HepG2 (cell line): ENCODE data around the gene IKZF2. TPM values are rescaled to one million over a fixed set of nuclear protein-coding genes. Genes with fewer than 3 reads are reported as not detected.

ENCODE experiments used
- ATAC-seq: fragments of 200-7000 bp; cut with Tn5 transposase; 3 replicates; pipeline ENCODE4 v1.9.1; 2020; ENCODE audit warnings: mild to moderate bottlenecking, moderate library complexity
- BruUV-seq: library from RNA; stranded (reverse); fragments of 400-500 nt; replicated peaks from 2 replicates; lab custom pipeline; 2021; lab: Mats Ljungman, UMichigan
- CTCF ChIA-PET: fragments of 300-600 bp; formaldehyde crosslinking; extraction: SDS; loops from one replicate; lab custom pipeline; 2021; ENCODE audit warnings: low total read pairs, inconsistent platforms, low intra/inter-chr PET ratio; lab: Yijun Ruan, JAX
- POLR2A ChIA-PET: fragments of 350-600 bp; sonication (Branson Sonifier 250); formaldehyde crosslinking; loops from one replicate; lab custom pipeline; 2020; ENCODE audit warnings: antibody characterized with exemption, inconsistent platforms; lab: Yijun Ruan, JAX
- DNase-seq: peaks from one replicate; pipeline ENCODE4 v3.0.0-alpha.2; 2015; ENCODE audit warnings: low spot score
- FAIRE-seq: peaks from 3 replicates; lab custom pipeline; 2011; peaks lifted over from hg19 to GRCh38; lab: Jason Lieb, UNC
- H2AFZ ChIP-seq: one replicate; pipeline ENCODE4 v1.6.1; 2011; ENCODE audit warnings: low read length, inconsistent platforms
- H3K27ac ChIP-seq: fragments of 300-600 bp; 3 replicates; pipeline ENCODE4 v1.8.0; 2011; ENCODE audit warnings: mixed run types, mild to moderate bottlenecking, mixed read lengths, low read length, inconsistent platforms; ENCODE audit not compliant: insufficient read depth; ENCODE audit errors: extremely low read length
- H3K27me3 ChIP-seq, 2 experiments: fragments of 200-600 bp in 1 of 2; 2 replicates in 1 of 2; 3 replicates in 1 of 2; pipeline versions ENCODE4 v1.6.0 to v1.8.0; 2011; ENCODE audit warnings: low read length in 2 of 2, mild to moderate bottlenecking in 2 of 2, moderate library complexity in 2 of 2, inconsistent platforms in 1 of 2; ENCODE audit not compliant: insufficient read depth in 2 of 2, control insufficient read depth in 1 of 2
- H3K36me3 ChIP-seq, 2 experiments: fragments of 200-600 bp in 1 of 2; replicated peaks in 1 of 2; 2 replicates in 1 of 2; 3 replicates in 1 of 2; pipeline versions ENCODE4 v1.5.1 to v1.8.0; 2011; ENCODE audit warnings: low read length in 2 of 2, inconsistent platforms in 1 of 2; ENCODE audit not compliant: insufficient read depth in 2 of 2, control insufficient read depth in 1 of 2
- H3K4me1 ChIP-seq: 2 replicates; pipeline ENCODE4 v1.5.1; 2012; ENCODE audit warnings: low read length, inconsistent platforms; ENCODE audit not compliant: insufficient read depth
- H3K4me2 ChIP-seq: 2 replicates; pipeline ENCODE4 v1.6.0; 2011; ENCODE audit warnings: low read depth, low read length, inconsistent platforms
- H3K4me3 ChIP-seq, 3 experiments: fragments of 200-600 bp in 1 of 3; sonication (generic), shearing (Covaris generic) in 1 of 3; replicated peaks in 1 of 3; 2 replicates each; pipeline ENCODE4 v1.5.1; 2011 to 2016; ENCODE audit warnings: low read length in 3 of 3, inconsistent platforms in 2 of 3, low read depth in 2 of 3, mild to moderate bottlenecking in 2 of 3, control low read depth in 1 of 3, mixed read lengths in 1 of 3; ENCODE audit not compliant: insufficient read depth in 1 of 3
- H3K79me2 ChIP-seq: one replicate; pipeline ENCODE4 v1.6.1; 2011; ENCODE audit warnings: low read length, inconsistent platforms; ENCODE audit not compliant: insufficient read depth
- H3K9ac ChIP-seq: 2 replicates; pipeline ENCODE4 v1.6.0; 2011; ENCODE audit warnings: mild to moderate bottlenecking, low read depth, low read length, inconsistent platforms; ENCODE audit not compliant: insufficient read depth
- H3K9me3 ChIP-seq: 2 replicates; pipeline ENCODE4 v1.5.1; 2012; ENCODE audit warnings: mild to moderate bottlenecking, low read length
- H4K20me1 ChIP-seq: 2 replicates; pipeline ENCODE4 v1.6.0; 2011; ENCODE audit warnings: inconsistent platforms, mild to moderate bottlenecking, low read length, moderate library complexity; ENCODE audit not compliant: insufficient read depth
- ARNT ChIP-seq: fragments of 450-650 bp; IDR thresholded peaks from 2 replicates; pipeline ENCODE4 v1.6.1; 2017
- CERS6 ChIP-seq: sonication (generic); formaldehyde crosslinking; IDR thresholded peaks from 2 replicates; pipeline ENCODE4 v1.5.0; 2020; ENCODE audit warnings: missing genetic modification reagents
- JARID2 ChIP-seq: sonication (generic); formaldehyde crosslinking; IDR thresholded peaks from 2 replicates; pipeline ENCODE4 v1.8.1; 2023; ENCODE audit warnings: missing genetic modification reagents, inconsistent platforms; ENCODE audit not compliant: insufficient replicate concordance
- KDM1A ChIP-seq: IDR thresholded peaks from 2 replicates; pipeline ENCODE4 v1.6.1; 2016; ENCODE audit warnings: missing compliant biosample characterization
- SATB2 ChIP-seq: sonication (generic); formaldehyde crosslinking; IDR thresholded peaks from 2 replicates; pipeline ENCODE4 v1.5.0; 2020; ENCODE audit warnings: missing genetic modification reagents
- SMAD1 ChIP-seq: sonication (generic); formaldehyde crosslinking; IDR thresholded peaks from 2 replicates; pipeline ENCODE4 v1.4.0; 2020; ENCODE audit warnings: missing genetic modification reagents, low read depth, mild to moderate bottlenecking, borderline replicate concordance
- SNAPC2 ChIP-seq: sonication (generic); formaldehyde crosslinking; IDR thresholded peaks from 2 replicates; pipeline ENCODE4 v1.8.1; 2022; ENCODE audit warnings: mild to moderate bottlenecking, missing genetic modification reagents
- TARDBP ChIP-seq: sonication (generic); formaldehyde crosslinking; IDR thresholded peaks from 2 replicates; pipeline ENCODE4 v1.8.0; 2022; ENCODE audit warnings: mild to moderate bottlenecking, missing genetic modification reagents
- ZFP36L2 ChIP-seq: sonication (generic); formaldehyde crosslinking; IDR thresholded peaks from 2 replicates; pipeline ENCODE4 v1.4.0; 2020; ENCODE audit warnings: missing genetic modification reagents
- ZMAT5 ChIP-seq: sonication (generic); formaldehyde crosslinking; IDR thresholded peaks from 2 replicates; pipeline ENCODE4 v1.5.0; 2020; ENCODE audit warnings: mild to moderate bottlenecking, low read depth, missing genetic modification reagents, borderline replicate concordance
- ZNF337 ChIP-seq: sonication (generic); formaldehyde crosslinking; IDR thresholded peaks from 2 replicates; pipeline ENCODE4 v1.5.1; 2020; ENCODE audit warnings: missing genetic modification reagents, low read depth, mild to moderate bottlenecking, borderline replicate concordance
- ZNF451 ChIP-seq: sonication (generic); formaldehyde crosslinking; IDR thresholded peaks from 2 replicates; pipeline ENCODE4 v1.5.0; 2020; ENCODE audit warnings: mild to moderate bottlenecking, missing genetic modification reagents
- ZNF567 ChIP-seq: sonication (generic); formaldehyde crosslinking; IDR thresholded peaks from 2 replicates; pipeline ENCODE4 v1.8.1; 2023; ENCODE audit warnings: mild to moderate bottlenecking, missing genetic modification reagents, borderline replicate concordance
- WGBS: methylation state at CpG from one replicate; pipeline ENCODE4 v1.1.6; 2017; ENCODE audit warnings: low lambda C conversion rate; 5-methylcytosine and 5-hydroxymethylcytosine counted together
- in situ Hi-C: cut with HindIII; loops from 2 replicates; pipeline ENCODE4 v1.10.0; 2017; ENCODE audit warnings: low pct_unique_long_range_greater_than_20kb; ENCODE audit not compliant: extremely low pct_ligation_motif_present
- intact Hi-C: fragments of 100-400 bp; cut with micrococcal nuclease; formaldehyde crosslinking; loops from one replicate; pipeline ENCODE4 v1.10.0; 2022; ENCODE audit not compliant: unreplicated experiment
- polyA plus RNA-seq, 8 experiments: library from polyadenylated mRNA; depleted of rRNA in 3 of 8; stranded (reverse) in 7 of 8; unstranded in 1 of 8; fragments of >200 nt; fragmentation: Illumina TruSeq in 4 of 8; extraction: Trizol in 4 of 8; gene quantifications; 2 replicates each; pipeline versions ENCODE4 v1.2.1 to v1.2.3, GENCODE V29; 2011 to 2016; ENCODE audit warnings: low read depth in 4 of 8, missing spikeins in 1 of 8, mixed read lengths in 1 of 8; ENCODE audit not compliant: insufficient read depth in 1 of 8
- total RNA-seq, 5 experiments: library from RNA; depleted of rRNA; stranded (reverse); fragments of >200 nt; fragmentation: Illumina TruSeq; extraction: Trizol; gene quantifications; 2 replicates each; pipeline ENCODE4 v1.2.3, GENCODE V29; 2016; ENCODE audit warnings: low read depth in 1 of 5

IKZF2 gene
- total and polyA plus RNA-seq, 2 of the 13 experiments (the other 11 are each of a cell fraction or from before 2014, with no cell fraction given) = 0.18 to 0.86 TPM

DNA sequence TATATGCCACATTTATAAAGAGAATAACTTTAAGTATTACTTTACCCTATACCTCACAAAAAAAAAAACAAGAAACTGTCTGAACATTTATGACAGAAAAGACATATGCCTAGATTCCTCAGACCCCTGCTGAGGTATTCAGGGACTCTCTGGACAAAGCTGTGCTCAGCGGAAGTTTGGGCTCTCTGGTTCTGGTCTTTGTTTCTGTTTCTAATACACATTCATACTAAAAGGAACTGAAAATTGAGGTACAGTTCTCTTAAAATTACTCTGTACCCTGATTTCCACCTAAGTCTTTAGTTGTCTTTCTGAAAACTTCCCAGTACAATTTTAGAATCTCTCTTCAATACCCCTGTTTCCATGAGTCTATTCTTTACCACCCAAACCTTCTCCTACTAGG is 160.3 kb downstream of the IKZF2 start:
- Histone ChIP-seq H3K27ac (no peak overlapping the region), H3K9me3 (no peaks in the 10 kb centered on the region), H2AFZ (no peak overlapping the region), H3K27me3 (no peaks in the 10 kb centered on the region), H3K36me3 (no peaks in the 10 kb centered on the region), H3K79me2 (no peaks in the 10 kb centered on the region), H3K4me2 (no peak overlapping the region), H4K20me1 (no peaks in the 10 kb centered on the region), H3K4me3 (no peak overlapping the region), H3K4me1 (no peaks in the 10 kb centered on the region), H3K9ac (no peak overlapping the region)
- intact Hi-C loops (no loop called here), in situ Hi-C loops (no loop called here)
- WGBS = 87% methylated on average over 1 of the region's 1 CpG
- TF ChIP-seq JARID2 = no peak
- no peak for TF ChIP-seq SMAD1 (CRISPR knock-in tag)
- TF ChIP-seq ZNF567 (CRISPR knock-in tag) = no peak
- no peak for TF ChIP-seq SNAPC2 (CRISPR knock-in tag)
- TF ChIP-seq ZNF451 (CRISPR knock-in tag) = no peak
- TF ChIP-seq TARDBP (CRISPR knock-in tag) = no peak
- no peak for TF ChIP-seq ZNF337 (CRISPR knock-in tag)
- no peak for TF ChIP-seq ZMAT5 (CRISPR knock-in tag)
- no peak for TF ChIP-seq ARNT
- TF ChIP-seq KDM1A (CRISPR knock-in tag) = no peak
- TF ChIP-seq CERS6 (CRISPR knock-in tag) = no peak
- TF ChIP-seq SATB2 (CRISPR knock-in tag) = no peak
- TF ChIP-seq ZFP36L2 (CRISPR knock-in tag) = no peak
- no TSS peak for BruUV-seq
- POLR2A ChIA-PET = no interaction called here
- FAIRE-seq (no peak), DNase-seq (no peak), ATAC-seq (no peak)
- CTCF ChIA-PET = no interaction called here
